Measurements from ENCODE around the gene FLT3LG. TPM values are rescaled to one million over a fixed set of nuclear protein-coding genes. Genes with fewer than 3 reads are reported as not detected.

FLT3LG gene
- total and polyA plus RNA-seq, 2 of the 8 experiments (the other 6 are each of a cell fraction or from before 2014, with no cell fraction given) = 1.6 to 3.2 TPM

DNA sequence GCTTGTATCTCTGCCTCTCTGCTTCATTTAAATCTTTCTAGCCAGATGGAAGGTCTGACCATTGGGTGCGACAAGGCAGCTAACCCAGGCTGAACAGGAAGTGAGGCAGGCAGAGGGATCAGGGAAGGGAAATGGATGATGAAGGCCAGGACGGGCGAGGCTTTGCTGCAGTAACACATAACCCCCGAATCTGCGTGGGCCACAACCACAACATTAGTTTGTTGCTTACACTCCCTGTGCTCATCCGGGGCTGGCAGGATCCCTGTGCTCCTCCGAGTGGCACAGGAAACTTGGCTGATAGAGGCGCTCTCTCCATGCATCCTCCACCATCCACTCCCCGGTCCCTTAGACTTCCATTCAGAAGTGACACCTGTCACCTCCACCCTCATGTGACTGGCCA, 1.1 kb upstream of the FLT3LG start:
- WGBS, 2 experiments (ENCODE audit: extremely low coverage in 1 of 2, insufficient coverage in 1 of 2, insufficient read length in 1 of 2, insufficient replicate concordance in 2 of 2, low coverage in 1 of 2, low lambda C conversion rate in 2 of 2, missing lambda C conversion rate in 1 of 2) = 89% methylated on average over 9 of the region's 9 CpGs; no CpG with 5 or more reads in 1 of the 2 experiments
- no peaks in the 10 kb centered on the region for H4K20me1 ChIP-seq (replicated peaks in 1 of 2; ENCODE audit: control insufficient read depth in 1 of 2, insufficient read depth in 2 of 2, low read length in 2 of 2)
- ChIA-PET POLR2A (ENCODE audit: partially characterized antibody) (interaction anchor here (0.5 to 6.8 kb wide), 8 partner anchors 9 to 225 kb away, joined by 3 to 50 read pairs (median 6); partner anchors contain the start of genes ALDH16A1, PIH1D1 and RPS11), CTCF (ENCODE audit: partially characterized antibody) (interaction anchor here (0.7 to 3.5 kb wide), 12 partner anchors 8 to 220 kb away, joined by 3 to 28 read pairs (median 6); partner anchors contain the start of gene ALDH16A1)
- H2BK20ac ChIP-seq (ENCODE audit: low read length) = no peak overlapping the region
- peaks cover 0 to 2% (median 0%) of the 10 kb centered on the region in 4 experiments; a peak in 2 of 8 replicates for H3K36me3 ChIP-seq (ENCODE audit: control insufficient read depth in 2 of 4, insufficient read depth in 4 of 4, low read length in 3 of 4)
- no peak for DNase-seq (ENCODE audit: low read depth in 1 of 2, low spot score in 2 of 2)
- no peak overlapping the region for H2BK15ac ChIP-seq (ENCODE audit: low read length)
- H3K23ac ChIP-seq (ENCODE audit: insufficient read length) = no peak overlapping the region
- H4K5ac ChIP-seq (ENCODE audit: insufficient read length, low read depth, low read length) = no peak overlapping the region
- no peaks in the 10 kb centered on the region; a peak in 1 of 4 replicates for H3K9me3 ChIP-seq (ENCODE audit: insufficient read depth in 2 of 2, low read depth in 1 of 2, low read length in 1 of 2)
- no peak overlapping the region for H3K18ac ChIP-seq (ENCODE audit: extremely low read depth, low read length)
- no peak overlapping the region for H3K4me3 ChIP-seq (ENCODE audit: extremely low read depth in 1 of 4, insufficient read depth in 2 of 4, low read depth in 3 of 4, low read length in 4 of 4)
- H2AK5ac ChIP-seq (ENCODE audit: low read depth, low read length) = no peak overlapping the region
- no peak for FAIRE-seq
- H3K56ac ChIP-seq (replicated peaks; ENCODE audit: insufficient read length, low read depth, low read length) = no peak overlapping the region
- no peaks in the 10 kb centered on the region; the same call in 1 of the 2 replicates for H3K23me2 ChIP-seq (ENCODE audit: low read depth, low read length)
- peak overlapping the region; percentile 50; the same call in 1 of the 2 replicates for H2BK12ac ChIP-seq (ENCODE audit: low read depth, low read length)
- H3K4ac ChIP-seq (replicated peaks; ENCODE audit: insufficient read length, low read depth, low read length) = no peak overlapping the region
- 0 out of 7 replicates have a peak overlapping the region, but pooled peaks of 1 of the 4 experiments have one; percentile 6 for H3K9ac ChIP-seq (replicated peaks in 1 of 4; ENCODE audit: extremely low read depth in 1 of 4, low read depth in 3 of 4, low read length in 3 of 4)
- no peak overlapping the region for H3K4me2 ChIP-seq (ENCODE audit: insufficient read depth in 1 of 2, low read depth in 2 of 2, low read length in 2 of 2)
- H2BK5ac ChIP-seq (ENCODE audit: low read depth, low read length) = no peak overlapping the region
- peaks cover 0 to 5% (median 0%) of the 10 kb centered on the region in 4 experiments; a peak in 4 of 7 replicates for H3K27me3 ChIP-seq (replicated peaks in 1 of 4; ENCODE audit: control insufficient read depth in 3 of 4, extremely low read depth in 1 of 4, insufficient read depth in 3 of 4, low read length in 3 of 4)
- H2BK120ac ChIP-seq (replicated peaks; ENCODE audit: low read depth, low read length) = no peak overlapping the region
- no peak overlapping the region for H3K27ac ChIP-seq (ENCODE audit: low read depth, low read length)
- no peak overlapping the region for H4K91ac ChIP-seq (replicated peaks; ENCODE audit: insufficient read length, low read length)
- no peak overlapping the region for H3K14ac ChIP-seq (ENCODE audit: insufficient read length)
- H3K79me2 ChIP-seq (ENCODE audit: control insufficient read depth in 1 of 2, insufficient read depth in 2 of 2, low read length in 2 of 2) = no peaks in the 10 kb centered on the region
- no peak overlapping the region for H4K8ac ChIP-seq (ENCODE audit: extremely low read depth, insufficient read depth, low read length)
- no peaks in the 10 kb centered on the region for H3K79me1 ChIP-seq (ENCODE audit: low read depth, low read length)
- H3K4me1 ChIP-seq (replicated peaks in 1 of 4; ENCODE audit: control insufficient read depth in 3 of 4, insufficient read depth in 4 of 4, low read length in 3 of 4) = peaks cover 0 to 12% (median 3%) of the 10 kb centered on the region in 4 experiments; a peak in 6 of 7 replicates
- H2AFZ ChIP-seq (ENCODE audit: low read length) = no peak overlapping the region
- no peak for TF ChIP-seq CHD1 (IDR thresholded peaks at IDR 0.05; ENCODE audit: low read depth, low read length)
- TF ChIP-seq EZH2 (IDR thresholded peaks at IDR 0.05; ENCODE audit: low read depth, low read length, severe bottlenecking) = no peak
- no peak for TF ChIP-seq POLR2AphosphoS5 (IDR thresholded peaks at IDR 0.05; ENCODE audit: low read depth, low read length)
- TF ChIP-seq CBX5 (IDR thresholded peaks at IDR 0.05; ENCODE audit: low read depth, low read length) = no peak
- TF ChIP-seq RFX5 (IDR thresholded peaks at IDR 0.05; ENCODE audit: borderline replicate concordance, low read depth, low read length) = no peak
- no peak for TF ChIP-seq POLR2A (IDR thresholded peaks at IDR 0.05; ENCODE audit: control extremely low read depth in 1 of 2, low read depth in 2 of 2, low read length in 2 of 2)
- TF ChIP-seq RAD21 (IDR thresholded peaks at IDR 0.05 in 1 of 2, conservative IDR thresholded peaks at IDR 0.05 in 1 of 2; ENCODE audit: low read depth in 2 of 2, low read length in 2 of 2) = no peak
- no peak for TF ChIP-seq TAF7 (optimal IDR thresholded peaks at IDR 0.05; ENCODE audit: borderline replicate concordance, low read depth, low read length)
- no peak for TF ChIP-seq SIX5 (IDR thresholded peaks at IDR 0.05; ENCODE audit: low read depth, low read length)
- no peak for TF ChIP-seq HDAC6 (IDR thresholded peaks at IDR 0.05; ENCODE audit: low read depth, low read length)
- no peak for TF ChIP-seq KDM1A (IDR thresholded peaks at IDR 0.05; ENCODE audit: borderline replicate concordance, low read length)
- no peak for TF ChIP-seq SP2 (IDR thresholded peaks at IDR 0.05; ENCODE audit: low read length)
- TF ChIP-seq GTF2F1 (IDR thresholded peaks at IDR 0.05; ENCODE audit: borderline replicate concordance, low read depth, low read length) = no peak
- TF ChIP-seq BCL11A (IDR thresholded peaks at IDR 0.05; ENCODE audit: low read depth in 2 of 2, low read length in 2 of 2) = no peak

Measured in H1 (cell line).